IMR-90 (cell line): ENCODE results near the gene TPR. TPM values are rescaled to one million over a fixed set of nuclear protein-coding genes. Genes with fewer than 3 reads are reported as not detected.

ENCODE experiments used
- ATAC-seq: fragments of 200-7000 bp; cut with Tn5 transposase; 2 replicates; pipeline ENCODE4 v1.9.1; 2020; ENCODE audit warnings: low read depth, mild to moderate bottlenecking, moderate library complexity
- BruUV-seq: library from RNA; stranded (reverse); fragments of 400-500 nt; replicated peaks from 2 replicates; lab custom pipeline; 2021; lab: Mats Ljungman, UMichigan
- CTCF ChIA-PET: fragments of 300-600 bp; formaldehyde crosslinking; extraction: SDS; loops from one replicate; lab custom pipeline; 2021; ENCODE audit warnings: antibody characterized with exemption; lab: Yijun Ruan, JAX
- POLR2A ChIA-PET: fragments of 300-600 bp; sonication (Branson Sonifier 250); formaldehyde crosslinking; loops from one replicate; lab custom pipeline; 2022; ENCODE audit warnings: antibody characterized with exemption; ENCODE audit not compliant: unreplicated experiment; lab: Charles Lee
- DNase-seq: peaks from one replicate; pipeline ENCODE4 v3.0.0; 2013
- H2AFZ ChIP-seq: replicated peaks from 2 replicates; pipeline ENCODE3; 2013; ENCODE audit warnings: low read length, mild to moderate bottlenecking; ENCODE audit not compliant: poor library complexity
- H2AK5ac ChIP-seq: 2 replicates; pipeline ENCODE4 v1.6.1; 2013; ENCODE audit warnings: low read depth, low read length, inconsistent platforms
- H2AK9ac ChIP-seq: replicated peaks from 2 replicates; pipeline ENCODE3; 2013; ENCODE audit warnings: mild to moderate bottlenecking, low read depth, low read length, moderate library complexity; ENCODE audit not compliant: poor library complexity
- H2BK120ac ChIP-seq: 2 replicates; pipeline ENCODE4 v1.6.1; 2013; ENCODE audit warnings: low read depth, low read length, inconsistent platforms
- H2BK15ac ChIP-seq: 3 replicates; pipeline ENCODE4 v1.6.1; 2013; ENCODE audit warnings: low read depth, low read length, inconsistent platforms
- H2BK20ac ChIP-seq: 2 replicates; pipeline ENCODE4 v1.6.1; 2013; ENCODE audit warnings: low read depth, mild to moderate bottlenecking, inconsistent platforms, low read length, moderate library complexity
- H2BK5ac ChIP-seq: 2 replicates; pipeline ENCODE4 v1.6.1; 2013; ENCODE audit warnings: mild to moderate bottlenecking, low read depth, low read length, inconsistent platforms; ENCODE audit not compliant: poor library complexity, severe bottlenecking
- H3K14ac ChIP-seq: replicated peaks from 2 replicates; pipeline ENCODE4 v1.6.1; 2013; ENCODE audit warnings: low read depth, low read length, inconsistent platforms
- H3K18ac ChIP-seq: 2 replicates; pipeline ENCODE4 v1.6.1; 2013; ENCODE audit warnings: low read depth, low read length, control low read depth
- H3K23ac ChIP-seq: 2 replicates; pipeline ENCODE4 v1.6.1; 2013; ENCODE audit warnings: low read depth, low read length, inconsistent platforms
- H3K27ac ChIP-seq: 2 replicates; pipeline ENCODE4 v1.5.1; 2013; ENCODE audit warnings: mild to moderate bottlenecking, control low read depth, low read length; ENCODE audit not compliant: insufficient read depth
- H3K27me3 ChIP-seq: 2 replicates; pipeline ENCODE4 v1.6.1; 2013; ENCODE audit warnings: low read length; ENCODE audit not compliant: control insufficient read depth, insufficient read depth
- H3K36me3 ChIP-seq: 2 replicates; pipeline ENCODE4 v1.6.1; 2013; ENCODE audit warnings: low read length, mixed read lengths; ENCODE audit not compliant: control insufficient read depth, insufficient read depth
- H3K4ac ChIP-seq: 2 replicates; pipeline ENCODE4 v1.6.1; 2013; ENCODE audit warnings: low read depth, low read length, inconsistent platforms
- H3K4me1 ChIP-seq: 2 replicates; pipeline ENCODE4 v1.6.1; 2013; ENCODE audit warnings: low read length, mixed read lengths; ENCODE audit not compliant: control insufficient read depth, insufficient read depth
- H3K4me2 ChIP-seq: 2 replicates; pipeline ENCODE4 v1.6.1; 2013; ENCODE audit warnings: low read depth, mild to moderate bottlenecking, control low read depth, low read length, moderate library complexity
- H3K4me3 ChIP-seq: 2 replicates; pipeline ENCODE4 v1.5.1; 2013; ENCODE audit warnings: low read depth, mild to moderate bottlenecking, control low read depth, low read length, moderate library complexity; ENCODE audit not compliant: insufficient read depth
- H3K56ac ChIP-seq: 2 replicates; pipeline ENCODE4 v1.6.1; 2013; ENCODE audit warnings: low read length, inconsistent platforms; ENCODE audit not compliant: insufficient read depth; ENCODE audit errors: extremely low read depth
- H3K79me1 ChIP-seq, 2 experiments: 2 replicates each; pipeline ENCODE4 v1.6.1; 2013; ENCODE audit warnings: low read length in 2 of 2, inconsistent platforms in 1 of 2, low read depth in 1 of 2
- H3K9ac ChIP-seq: 2 replicates; pipeline ENCODE4 v1.6.1; 2013; ENCODE audit warnings: low read depth, low read length, control low read depth
- H3K9me1 ChIP-seq: 2 replicates; pipeline ENCODE4 v1.6.1; 2013; ENCODE audit warnings: low read length, inconsistent platforms; ENCODE audit not compliant: insufficient read depth
- H3K9me3 ChIP-seq: 2 replicates; pipeline ENCODE4 v1.6.1; 2013; ENCODE audit warnings: low read length; ENCODE audit not compliant: control insufficient read depth, insufficient read depth
- H4K20me1 ChIP-seq: 2 replicates; pipeline ENCODE4 v1.6.1; 2013; ENCODE audit warnings: low read length, inconsistent platforms; ENCODE audit not compliant: insufficient read depth
- H4K5ac ChIP-seq: 2 replicates; pipeline ENCODE4 v1.6.1; 2013; ENCODE audit warnings: mild to moderate bottlenecking, low read depth, low read length, control low read depth
- H4K8ac ChIP-seq, 2 experiments: 2 replicates each; pipeline ENCODE4 v1.6.1; 2013; ENCODE audit warnings: low read depth in 2 of 2, low read length in 2 of 2, control low read depth in 1 of 2, inconsistent platforms in 1 of 2
- H4K91ac ChIP-seq: 2 replicates; pipeline ENCODE4 v1.6.1; 2013; ENCODE audit warnings: low read depth, low read length, inconsistent platforms; ENCODE audit not compliant: insufficient read depth
- BHLHE40 ChIP-seq: fragments of 150-350 bp; IDR thresholded peaks from 2 replicates; pipeline ENCODE4 v1.6.1; 2016; ENCODE audit warnings: mild to moderate bottlenecking, low read depth, low read length
- CHD1 ChIP-seq: IDR thresholded peaks from 2 replicates; pipeline ENCODE4 v1.6.1; 2012; ENCODE audit warnings: low read depth, low read length, improper control_type of control experiment
- FOS ChIP-seq: fragments of 150-350 bp; IDR thresholded peaks from 2 replicates; pipeline ENCODE4 v1.6.1; 2016; ENCODE audit warnings: low read depth, low read length
- MAFK ChIP-seq: IDR thresholded peaks from 2 replicates; pipeline ENCODE4 v1.6.1; 2012; ENCODE audit warnings: low read depth, low read length, improper control_type of control experiment
- MAZ ChIP-seq: IDR thresholded peaks from 2 replicates; pipeline ENCODE4 v1.6.1; 2012; ENCODE audit warnings: low read depth, mild to moderate bottlenecking, low read length, improper control_type of control experiment, moderate library complexity, borderline replicate concordance
- MXI1 ChIP-seq: IDR thresholded peaks from 2 replicates; pipeline ENCODE4 v1.6.1; 2012; ENCODE audit warnings: low read depth, mild to moderate bottlenecking, low read length, moderate library complexity, borderline replicate concordance
- NFE2L2 ChIP-seq: fragments of 150-350 bp; IDR thresholded peaks from 2 replicates; pipeline ENCODE4 v1.6.1; 2016; ENCODE audit warnings: low read depth, mild to moderate bottlenecking, low read length
- POLR2A ChIP-seq: IDR thresholded peaks from 2 replicates; pipeline ENCODE4 v1.6.1; 2012; ENCODE audit warnings: mild to moderate bottlenecking, low read depth, low read length
- RAD21 ChIP-seq: IDR thresholded peaks from 2 replicates; pipeline ENCODE4 v1.6.1; 2012; ENCODE audit warnings: low read length, improper control_type of control experiment
- RFX5 ChIP-seq: IDR thresholded peaks from 2 replicates; pipeline ENCODE4 v1.8.0; 2012; ENCODE audit warnings: low read depth, mild to moderate bottlenecking, low read length, moderate library complexity
- dilution Hi-C: fragments of 300-500 bp; cut with HindIII; formaldehyde crosslinking; loops from one replicate; pipeline ENCODE4 v1.14.3; 2018; ENCODE audit warnings: low sequenced_read_pairs; ENCODE audit not compliant: unreplicated experiment
- in situ Hi-C: fragments of 300-500 bp; cut with MboI; formaldehyde crosslinking; loops from 3 replicates; pipeline ENCODE4 v1.14.3; 2019; ENCODE audit warnings: low sequenced_read_pairs, inconsistent platforms, mixed read lengths
- intact Hi-C: fragments of 100-400 bp; cut with micrococcal nuclease; formaldehyde crosslinking; loops from 2 replicates; pipeline ENCODE4 v1.10.0; 2022
- polyA plus RNA-seq, 3 experiments: library from polyadenylated mRNA; depleted of rRNA; stranded (reverse); fragments of >200 nt; gene quantifications; 2 replicates each; pipeline ENCODE4 v1.2.3, GENCODE V29; 2012; ENCODE audit warnings: low replicate concordance in 1 of 3
- total RNA-seq: library from RNA; depleted of rRNA; stranded (reverse); fragments of >200 nt; gene quantifications from 2 replicates; pipeline ENCODE4 v1.2.3, GENCODE V29; 2012
- TF ChIP-seq, protein P1 (sequence below): fragments of 150-350 bp; IDR thresholded peaks from 2 replicates; pipeline ENCODE4 v1.6.1; 2016; ENCODE audit warnings: low read depth, mild to moderate bottlenecking, low read length, moderate library complexity, borderline replicate concordance
- TF ChIP-seq, protein P2 (sequence below): conservative IDR thresholded peaks from 2 replicates; pipeline ENCODE4 v1.5.1; 2012; ENCODE audit warnings: mild to moderate bottlenecking, low read depth, low read length, improper control_type of control experiment

Gene TPR
- total and polyA plus RNA-seq, 2 of the 4 experiments (the other 2 are of a cell fraction): 38.2 to 60.4 TPM

DNA sequence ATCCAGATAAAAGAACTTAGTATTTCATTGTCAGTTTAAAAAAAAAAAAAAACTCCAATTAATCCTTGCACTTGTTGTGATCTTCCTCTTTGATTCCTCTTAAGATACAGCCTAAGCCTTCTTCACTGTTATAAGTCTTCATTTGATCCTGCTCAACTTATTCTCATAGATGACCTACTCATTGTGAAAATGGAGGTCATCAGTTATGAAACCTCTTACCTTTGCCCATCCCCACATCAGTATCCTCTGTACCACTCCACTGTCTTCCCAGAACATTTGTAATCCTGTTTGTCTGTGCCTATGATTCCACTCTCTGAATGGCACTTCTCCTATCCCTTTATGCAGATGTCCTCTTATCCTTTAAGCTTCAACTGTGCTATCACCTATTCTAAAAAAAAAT lies 28.6 kb upstream of the TPR start:
- no peak overlapping the region for H2BK120ac ChIP-seq
- no peaks in the 10 kb centered on the region for H3K9me3 ChIP-seq
- ChIA-PET CTCF (interaction anchor here (0.7 to 1.2 kb wide), 3 partner anchors 10 to 29 kb away, joined by 3 to 4 read pairs (median 3); partner anchors contain the start of gene TPR), POLR2A (no interaction called here)
- no peak overlapping the region for H4K91ac ChIP-seq
- H3K4me3 ChIP-seq: no peak overlapping the region
- no peaks in the 10 kb centered on the region for H3K79me1 ChIP-seq
- no peak overlapping the region for H3K9ac ChIP-seq
- H2BK20ac ChIP-seq: no peak overlapping the region
- no peak overlapping the region for H2AK9ac ChIP-seq
- H2AK5ac ChIP-seq: no peak overlapping the region
- H3K9me1 ChIP-seq: no peaks in the 10 kb centered on the region
- H3K4ac ChIP-seq: no peak overlapping the region
- no peak overlapping the region for H3K23ac ChIP-seq
- H2AFZ ChIP-seq: no peak overlapping the region
- H3K18ac ChIP-seq: no peak overlapping the region
- intact Hi-C loops (loop anchor here (1.0 to 5.0 kb wide), 5 partner anchors 79 to 583 kb away; no protein-coding TSS in a partner anchor), in situ Hi-C loops (loop anchor here (5.0 kb wide), 1 partner anchor 584 kb away; no protein-coding TSS in a partner anchor), dilution Hi-C loops (no loop called here)
- H3K27ac ChIP-seq: no peak overlapping the region
- H3K4me2 ChIP-seq: no peak overlapping the region
- no peak overlapping the region for H2BK15ac ChIP-seq
- no peaks in the 10 kb centered on the region for H3K27me3 ChIP-seq
- no peaks in the 10 kb centered on the region for H4K20me1 ChIP-seq
- no peak overlapping the region for H4K8ac ChIP-seq
- no peak for DNase-seq
- H3K4me1 ChIP-seq: no peaks in the 10 kb centered on the region; the same call in 1 of the 2 replicates
- peaks cover 17% of the 10 kb centered on the region for H3K36me3 ChIP-seq
- H3K56ac ChIP-seq: no peak overlapping the region
- no peak overlapping the region for H2BK5ac ChIP-seq
- no peak overlapping the region for H4K5ac ChIP-seq
- H3K14ac ChIP-seq: no peak overlapping the region
- ATAC-seq: no peak
- TF ChIP-seq POLR2A: no peak
- TF ChIP-seq RAD21: no peak
- no peak for TF ChIP-seq MXI1
- TF ChIP-seq CHD1: no peak
- TF ChIP-seq RFX5: no peak
- no peak for TF ChIP-seq MAFK
- TF ChIP-seq, protein P1, sequence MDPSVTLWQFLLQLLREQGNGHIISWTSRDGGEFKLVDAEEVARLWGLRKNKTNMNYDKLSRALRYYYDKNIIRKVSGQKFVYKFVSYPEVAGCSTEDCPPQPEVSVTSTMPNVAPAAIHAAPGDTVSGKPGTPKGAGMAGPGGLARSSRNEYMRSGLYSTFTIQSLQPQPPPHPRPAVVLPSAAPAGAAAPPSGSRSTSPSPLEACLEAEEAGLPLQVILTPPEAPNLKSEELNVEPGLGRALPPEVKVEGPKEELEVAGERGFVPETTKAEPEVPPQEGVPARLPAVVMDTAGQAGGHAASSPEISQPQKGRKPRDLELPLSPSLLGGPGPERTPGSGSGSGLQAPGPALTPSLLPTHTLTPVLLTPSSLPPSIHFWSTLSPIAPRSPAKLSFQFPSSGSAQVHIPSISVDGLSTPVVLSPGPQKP: no peak
- TF ChIP-seq BHLHE40: no peak
- no peak for TF ChIP-seq FOS
- TF ChIP-seq, protein P2, sequence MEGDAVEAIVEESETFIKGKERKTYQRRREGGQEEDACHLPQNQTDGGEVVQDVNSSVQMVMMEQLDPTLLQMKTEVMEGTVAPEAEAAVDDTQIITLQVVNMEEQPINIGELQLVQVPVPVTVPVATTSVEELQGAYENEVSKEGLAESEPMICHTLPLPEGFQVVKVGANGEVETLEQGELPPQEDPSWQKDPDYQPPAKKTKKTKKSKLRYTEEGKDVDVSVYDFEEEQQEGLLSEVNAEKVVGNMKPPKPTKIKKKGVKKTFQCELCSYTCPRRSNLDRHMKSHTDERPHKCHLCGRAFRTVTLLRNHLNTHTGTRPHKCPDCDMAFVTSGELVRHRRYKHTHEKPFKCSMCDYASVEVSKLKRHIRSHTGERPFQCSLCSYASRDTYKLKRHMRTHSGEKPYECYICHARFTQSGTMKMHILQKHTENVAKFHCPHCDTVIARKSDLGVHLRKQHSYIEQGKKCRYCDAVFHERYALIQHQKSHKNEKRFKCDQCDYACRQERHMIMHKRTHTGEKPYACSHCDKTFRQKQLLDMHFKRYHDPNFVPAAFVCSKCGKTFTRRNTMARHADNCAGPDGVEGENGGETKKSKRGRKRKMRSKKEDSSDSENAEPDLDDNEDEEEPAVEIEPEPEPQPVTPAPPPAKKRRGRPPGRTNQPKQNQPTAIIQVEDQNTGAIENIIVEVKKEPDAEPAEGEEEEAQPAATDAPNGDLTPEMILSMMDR: no peak
- TF ChIP-seq NFE2L2: no peak
- no peak for TF ChIP-seq MAZ
- no TSS peak for BruUV-seq
